NCI-H2081 (cell line): ENCODE data around the gene CNDP1.

Experiments used
- DNase-seq, 2 experiments: peaks; one replicate each; lab custom pipeline; 2025; lab: John Stamatoyannopoulos, UW

Gene CNDP1

DNA sequence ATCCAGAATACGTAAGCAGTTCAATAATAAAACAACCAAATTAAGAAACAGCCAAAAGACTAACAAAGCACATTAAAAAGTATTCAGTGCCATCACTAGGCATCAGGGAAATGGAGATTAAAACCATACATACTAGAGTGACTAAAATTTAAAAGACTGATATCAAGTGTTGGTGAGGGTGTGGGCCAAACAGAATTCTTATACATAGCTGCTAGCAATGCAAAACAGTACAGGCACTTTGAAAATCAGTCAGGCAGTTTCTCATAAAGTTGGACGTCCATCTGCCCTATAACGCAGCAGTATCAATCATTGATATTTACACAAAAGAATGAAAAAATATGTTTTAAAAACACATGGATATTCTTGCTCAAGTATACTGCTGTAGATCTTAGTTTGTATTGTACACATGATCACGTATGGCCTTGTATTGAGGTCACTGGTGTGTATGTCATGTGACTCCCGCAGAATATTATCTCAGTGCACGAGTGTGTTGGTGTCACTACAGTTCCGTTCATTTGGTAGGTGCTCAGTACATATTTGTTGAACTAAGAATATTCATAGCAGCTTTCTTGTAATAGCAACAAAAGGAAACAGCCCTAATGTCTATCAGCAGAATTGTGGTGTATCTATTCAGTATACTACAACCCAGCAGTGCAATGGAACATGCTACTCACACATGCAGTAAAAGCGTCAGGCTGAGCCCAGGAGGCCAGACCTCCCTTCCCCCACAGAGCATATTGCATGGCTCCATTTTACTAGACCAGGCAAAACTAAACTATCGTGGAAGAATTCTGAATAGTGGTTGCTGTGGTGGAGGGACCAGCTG, 92.0 kb downstream of the CNDP1 start:
- no peak for DNase-seq

- no peak for DNase-seq
Observed at GRCh38 chr18:74630804-74631203, 96.5 kb downstream of the CNDP1 start.

GRCh38 chr18:74631212-74631611, 96.9 kb downstream of the CNDP1 start:
- DNase-seq: no peak

DNA sequence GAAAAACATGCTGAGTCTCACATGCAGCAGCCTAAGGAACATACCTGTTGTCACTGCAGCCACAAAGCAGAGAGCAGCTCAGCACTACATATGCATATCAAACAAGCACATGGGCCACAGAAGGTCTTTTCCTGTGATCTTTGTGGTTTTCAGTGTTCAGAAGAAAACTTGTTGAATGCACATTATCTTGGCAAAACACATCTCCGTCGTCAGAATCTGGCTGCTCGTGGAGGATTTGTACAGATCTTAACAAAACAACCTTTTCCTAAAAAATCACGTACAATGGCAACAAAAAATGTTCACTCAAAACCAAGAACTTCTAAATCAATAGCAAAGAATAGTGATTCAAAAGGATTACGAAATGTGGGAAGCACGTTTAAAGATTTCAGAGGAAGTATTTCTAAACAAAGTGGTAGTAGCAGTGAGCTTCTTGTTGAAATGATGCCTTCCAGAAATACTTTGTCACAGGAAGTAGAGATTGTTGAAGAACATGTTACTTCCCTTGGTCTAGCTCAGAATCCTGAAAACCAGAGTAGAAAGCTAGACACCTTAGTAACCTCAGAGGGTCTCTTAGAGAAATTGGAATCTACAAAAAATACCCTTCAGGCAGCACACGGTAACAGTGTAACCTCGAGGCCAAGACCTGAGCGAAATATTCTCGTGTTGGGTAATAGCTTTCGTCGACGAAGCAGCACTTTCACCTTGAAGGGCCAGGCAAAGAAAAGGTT, 97.5 kb downstream of the CNDP1 start:
- no peak for DNase-seq

GRCh38 chr18:74632351-74632679, 98.0 kb downstream of the CNDP1 start:
- DNase-seq: no peak

GRCh38 chr18:74632856-74633255, 98.6 kb downstream of the CNDP1 start:
- no peak for DNase-seq

DNA sequence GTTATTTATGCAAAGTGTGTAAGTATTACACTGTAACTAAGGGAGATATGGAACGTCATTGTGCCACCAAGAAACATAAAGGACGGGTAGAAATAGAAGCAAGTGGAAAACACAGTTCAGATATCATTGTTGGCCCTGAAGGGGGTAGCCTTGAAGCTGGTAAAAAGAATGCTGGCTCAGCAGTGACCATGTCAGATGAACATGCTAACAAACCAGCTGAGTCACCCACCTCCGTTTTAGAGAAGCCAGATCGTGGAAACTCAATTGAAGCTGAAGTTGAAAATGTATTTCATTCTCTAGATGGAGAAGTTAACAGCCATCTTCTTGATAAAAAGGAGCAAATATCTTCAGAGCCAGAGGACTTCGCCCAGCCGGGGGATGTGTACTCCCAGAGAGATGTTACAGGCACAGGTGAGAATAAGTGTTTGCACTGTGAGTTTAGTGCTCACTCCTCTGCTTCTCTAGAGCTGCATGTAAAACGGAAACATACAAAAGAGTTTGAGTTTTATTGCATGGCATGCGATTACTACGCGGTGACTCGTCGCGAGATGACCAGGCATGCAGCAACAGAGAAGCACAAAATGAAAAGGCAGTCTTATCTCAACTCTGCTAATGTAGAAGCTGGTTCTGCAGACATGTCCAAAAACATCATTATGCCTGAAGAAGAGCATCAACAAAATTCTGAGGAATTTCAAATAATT, 99.5 kb downstream of the CNDP1 start:
- no peak for DNase-seq

- DNase-seq: no peak
Observed at GRCh38 chr18:74635224-74635975, 101.1 kb downstream of the CNDP1 start.
